Endothelial cell of umbilical vein (primary cell): ENCODE results near the gene GAA. TPM values are rescaled to one million over a fixed set of nuclear protein-coding genes. Genes with fewer than 3 reads are reported as not detected.

Source experiments
- BruUV-seq: library from RNA; stranded (reverse); fragments of 400-500 nt; replicated peaks from 2 replicates; lab custom pipeline; 2021; lab: Mats Ljungman, UMichigan
- CTCF ChIA-PET: fragments of 300-600, 350-600 bp; sonication (Branson Sonifier 250); formaldehyde crosslinking; loops from one replicate; lab custom pipeline; 2021; ENCODE audit warnings: antibody characterized with exemption, inconsistent platforms; lab: Charles Lee
- POLR2A ChIA-PET: fragments of 300-600, 350-600 bp; sonication (Branson Sonifier 250); formaldehyde crosslinking; loops from one replicate; lab custom pipeline; 2021; ENCODE audit warnings: antibody characterized with exemption, inconsistent platforms; lab: Charles Lee
- DNase-seq: peaks from one replicate; pipeline ENCODE4 v3.0.0-alpha.2; 2011; ENCODE audit warnings: low read depth, low spot score
- FAIRE-seq: peaks from 2 replicates; lab custom pipeline; 2011; peaks lifted over from hg19 to GRCh38; lab: Jason Lieb, UNC
- H2AFZ ChIP-seq: 2 replicates; pipeline ENCODE4 v1.6.0; 2012; ENCODE audit warnings: low read depth, low read length, control low read depth, inconsistent platforms
- H3K27ac ChIP-seq: 2 replicates; pipeline ENCODE4 v1.5.1; 2011; ENCODE audit warnings: low read depth, mild to moderate bottlenecking, control low read depth, low read length, moderate library complexity; ENCODE audit not compliant: insufficient read depth
- H3K27me3 ChIP-seq, 2 experiments: 2 replicates each; pipeline versions ENCODE4 v1.6.0 to v1.6.1; 2011; ENCODE audit warnings: low read length in 2 of 2, mixed read lengths in 1 of 2; ENCODE audit not compliant: control insufficient read depth in 2 of 2, insufficient read depth in 2 of 2
- H3K36me3 ChIP-seq, 2 experiments: 2 replicates in 1 of 2; 3 replicates in 1 of 2; pipeline ENCODE4 v1.5.1; 2011; ENCODE audit warnings: low read length in 2 of 2, mild to moderate bottlenecking in 1 of 2, moderate library complexity in 1 of 2; ENCODE audit not compliant: control insufficient read depth in 2 of 2, insufficient read depth in 2 of 2; ENCODE audit errors: extremely low read depth in 1 of 2
- H3K4me1 ChIP-seq: 3 replicates; pipeline ENCODE4 v1.5.1; 2011; ENCODE audit warnings: mild to moderate bottlenecking, low read length; ENCODE audit not compliant: control insufficient read depth, insufficient read depth; ENCODE audit errors: extremely low read depth
- H3K4me2 ChIP-seq: 2 replicates; pipeline ENCODE4 v1.6.1; 2011; ENCODE audit warnings: low read length, control low read depth, mixed read lengths; ENCODE audit not compliant: insufficient read depth
- H3K4me3 ChIP-seq, 3 experiments: fragments of 200-600 bp in 1 of 3; sonication (generic), shearing (Covaris generic) in 1 of 3; replicated peaks in 1 of 3; 2 replicates each; pipeline ENCODE4 v1.5.1; 2011 to 2016; ENCODE audit warnings: control low read depth in 3 of 3, low read length in 3 of 3, mild to moderate bottlenecking in 2 of 3, inconsistent platforms in 1 of 3, low read depth in 1 of 3, moderate library complexity in 1 of 3; ENCODE audit not compliant: insufficient read depth in 1 of 3
- H3K79me2 ChIP-seq: 2 replicates; pipeline ENCODE4 v1.6.0; 2012; ENCODE audit warnings: low read length, inconsistent platforms; ENCODE audit not compliant: control insufficient read depth, insufficient read depth
- H3K9ac ChIP-seq: replicated peaks from 2 replicates; pipeline ENCODE3; 2011; ENCODE audit warnings: low read length, control low read depth; ENCODE audit not compliant: insufficient read depth; ENCODE audit errors: extremely low read depth
- H3K9me1 ChIP-seq: replicated peaks from 3 replicates; pipeline ENCODE4 v1.6.0; 2011; ENCODE audit warnings: mild to moderate bottlenecking, low read length; ENCODE audit not compliant: control insufficient read depth, insufficient read depth; ENCODE audit errors: extremely low read depth
- H3K9me3 ChIP-seq: replicated peaks from 2 replicates; pipeline ENCODE4 v1.5.1; 2012; ENCODE audit warnings: low read length, inconsistent platforms; ENCODE audit not compliant: control insufficient read depth, insufficient read depth
- H4K20me1 ChIP-seq: replicated peaks from 2 replicates; pipeline ENCODE3; 2011; ENCODE audit warnings: mild to moderate bottlenecking, low read length; ENCODE audit not compliant: control insufficient read depth, insufficient read depth; ENCODE audit errors: extremely low read depth
- EZH2 ChIP-seq: IDR thresholded peaks from 2 replicates; pipeline ENCODE4 v1.6.1; 2012; ENCODE audit warnings: borderline replicate concordance, low read depth, mild to moderate bottlenecking, moderate library complexity, low read length, inconsistent platforms; ENCODE audit not compliant: severe bottlenecking
- FOS ChIP-seq: IDR thresholded peaks from 2 replicates; pipeline ENCODE4 v1.6.1; 2011; ENCODE audit warnings: mild to moderate bottlenecking, low read length, moderate library complexity, borderline replicate concordance; ENCODE audit not compliant: insufficient read depth
- GATA2 ChIP-seq: IDR thresholded peaks from 2 replicates; pipeline ENCODE4 v1.7.0; 2011; ENCODE audit warnings: low read depth, mild to moderate bottlenecking, moderate library complexity, mixed read lengths, low read length; ENCODE audit not compliant: insufficient read length, insufficient read depth
- JUN ChIP-seq: IDR thresholded peaks from 2 replicates; pipeline ENCODE4 v1.6.1; 2011; ENCODE audit warnings: borderline replicate concordance, low read depth; ENCODE audit not compliant: insufficient read length, insufficient read depth
- MAX ChIP-seq: IDR thresholded peaks from 2 replicates; pipeline ENCODE4 v1.6.1; 2011; ENCODE audit not compliant: insufficient read depth, insufficient read length
- MYC ChIP-seq: IDR thresholded peaks from one replicate; pipeline ENCODE4 v1.6.1; 2011; ENCODE audit warnings: mild to moderate bottlenecking, low read depth, low read length
- POLR2A ChIP-seq: IDR thresholded peaks from 2 replicates; pipeline ENCODE4 v1.6.1; 2012; ENCODE audit warnings: low read depth, mild to moderate bottlenecking, control low read depth, low read length
- POLR2AphosphoS5 ChIP-seq: IDR thresholded peaks from 2 replicates; pipeline ENCODE4 v1.6.1; 2012; ENCODE audit warnings: low read depth, mild to moderate bottlenecking, control low read depth, low read length, moderate library complexity; ENCODE audit not compliant: insufficient read depth
- dilution Hi-C: fragments of 300-500 bp; cut with MboI; formaldehyde crosslinking; loops from one replicate; pipeline ENCODE4 v1.15.0; 2019; ENCODE audit warnings: low sequenced_read_pairs; ENCODE audit not compliant: extremely low pct_ligation_motif_present
- intact Hi-C: fragments of 100-400 bp; cut with micrococcal nuclease; formaldehyde crosslinking; loops from one replicate; pipeline ENCODE4 v1.10.0; 2022
- polyA plus RNA-seq, 4 experiments: library from polyadenylated mRNA; depleted of rRNA in 3 of 4; stranded (reverse) in 3 of 4; unstranded in 1 of 4; fragments of >200 nt; gene quantifications; 2 replicates each; pipeline versions ENCODE4 v1.2.1 to v1.2.3, GENCODE V29; 2011 to 2012; ENCODE audit warnings: missing spikeins in 1 of 4
- total RNA-seq: library from RNA; stranded (reverse); gene quantifications from 2 replicates; pipeline ENCODE4 v1.2.3, GENCODE V29; 2021
- TF ChIP-seq, protein P1 (sequence below), 2 donors: IDR thresholded peaks; 1 replicate in 1 of 2; 2 replicates in 1 of 2; pipeline ENCODE4 v1.5.1; 2011; ENCODE audit warnings: low read length in 2 of 2, mild to moderate bottlenecking in 2 of 2, moderate library complexity in 2 of 2, control low read depth in 1 of 2, inconsistent platforms in 1 of 2, low read depth in 1 of 2; ENCODE audit not compliant: insufficient read depth in 1 of 2; ENCODE audit errors: extremely low read depth in 1 of 2

GAA gene
- total and polyA plus RNA-seq, 2 donors (not counting 3 experiments of a cell fraction or from before 2014, with no cell fraction given): 26.3 to 49.7 TPM

- Histone ChIP-seq H3K27me3 (peaks cover 15 to 18% of the 10 kb centered on the region in 2 experiments), H3K9ac (no peak overlapping the region), H2AFZ (no peak overlapping the region), H3K27ac (no peak overlapping the region), H3K9me3 (no peaks in the 10 kb centered on the region), H3K9me1 (no peaks in the 10 kb centered on the region), H4K20me1 (no peaks in the 10 kb centered on the region), H3K4me2 (no peak overlapping the region), H3K79me2 (no peaks in the 10 kb centered on the region), H3K4me3 (no peak overlapping the region), H3K36me3 (no peaks in the 10 kb centered on the region), H3K4me1 (no peaks in the 10 kb centered on the region)
- FAIRE-seq (no peak), DNase-seq (no peak)
- intact Hi-C loops (loop anchor here (1.0 to 5.0 kb wide), 2 partner anchors 41 to 116 kb away; no protein-coding TSS in a partner anchor), dilution Hi-C loops (no loop called here)
- ChIA-PET CTCF (interaction anchor here (1.0 to 2.3 kb wide), 18 partner anchors 9 to 335 kb away, joined by 3 to 70 read pairs (median 4); partner anchors contain the start of genes EIF4A3 and GAA), POLR2A (no interaction called here)
- BruUV-seq: no TSS peak
- TF ChIP-seq FOS: no peak
- TF ChIP-seq, protein P1, sequence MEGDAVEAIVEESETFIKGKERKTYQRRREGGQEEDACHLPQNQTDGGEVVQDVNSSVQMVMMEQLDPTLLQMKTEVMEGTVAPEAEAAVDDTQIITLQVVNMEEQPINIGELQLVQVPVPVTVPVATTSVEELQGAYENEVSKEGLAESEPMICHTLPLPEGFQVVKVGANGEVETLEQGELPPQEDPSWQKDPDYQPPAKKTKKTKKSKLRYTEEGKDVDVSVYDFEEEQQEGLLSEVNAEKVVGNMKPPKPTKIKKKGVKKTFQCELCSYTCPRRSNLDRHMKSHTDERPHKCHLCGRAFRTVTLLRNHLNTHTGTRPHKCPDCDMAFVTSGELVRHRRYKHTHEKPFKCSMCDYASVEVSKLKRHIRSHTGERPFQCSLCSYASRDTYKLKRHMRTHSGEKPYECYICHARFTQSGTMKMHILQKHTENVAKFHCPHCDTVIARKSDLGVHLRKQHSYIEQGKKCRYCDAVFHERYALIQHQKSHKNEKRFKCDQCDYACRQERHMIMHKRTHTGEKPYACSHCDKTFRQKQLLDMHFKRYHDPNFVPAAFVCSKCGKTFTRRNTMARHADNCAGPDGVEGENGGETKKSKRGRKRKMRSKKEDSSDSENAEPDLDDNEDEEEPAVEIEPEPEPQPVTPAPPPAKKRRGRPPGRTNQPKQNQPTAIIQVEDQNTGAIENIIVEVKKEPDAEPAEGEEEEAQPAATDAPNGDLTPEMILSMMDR (IDR thresholded peaks at IDR 0.05; ENCODE audit: extremely low read depth in 1 of 2, insufficient read depth in 1 of 2, low read depth in 1 of 2, low read length in 2 of 2): no peak
- no peak for TF ChIP-seq GATA2
- TF ChIP-seq EZH2: no peak
- no peak for TF ChIP-seq POLR2A
- no peak for TF ChIP-seq POLR2AphosphoS5
- no peak for TF ChIP-seq JUN
- no peak for TF ChIP-seq MYC
- no peak for TF ChIP-seq MAX
Observed at GRCh38 chr17:80123791-80124190, 22.4 kb downstream of the GAA start.
